Tibial nerve (tissue), 3 donors: ENCODE data around the gene OR10C1.

Source experiments
- CTCF ChIP-seq, 5 experiments: fragments of 200-600 bp in 3 of 5; fragments of 450-650 bp in 2 of 5; sonication (generic) in 3 of 5; IDR thresholded peaks; one replicate each; pipeline ENCODE4 v1.5.1; 2016 to 2019; ENCODE audit warnings: antibody characterized with exemption in 5 of 5, mild to moderate bottlenecking in 3 of 5, moderate library complexity in 2 of 5
- POLR2A ChIP-seq, 2 donors: fragments of 450-650 bp; IDR thresholded peaks; one replicate each; pipeline ENCODE4 v1.6.1; 2017; ENCODE audit warnings: antibody characterized with exemption in 2 of 2, mild to moderate bottlenecking in 2 of 2, moderate library complexity in 2 of 2

- TF ChIP-seq CTCF (IDR thresholded peaks at IDR 0.05) (no peak), POLR2A (IDR thresholded peaks at IDR 0.05) (no peak)
Measured at GRCh38 chr6:29403801-29404200, 35.3 kb upstream of the OR10C1 start.
